Stromal cell of bone marrow (primary cell): ENCODE results near the gene EXOSC2.

Source experiments
- DNase-seq: peaks from one replicate; pipeline ENCODE4 v3.0.0-alpha.2; 2012; ENCODE audit warnings: low read depth

EXOSC2 gene

DNA sequence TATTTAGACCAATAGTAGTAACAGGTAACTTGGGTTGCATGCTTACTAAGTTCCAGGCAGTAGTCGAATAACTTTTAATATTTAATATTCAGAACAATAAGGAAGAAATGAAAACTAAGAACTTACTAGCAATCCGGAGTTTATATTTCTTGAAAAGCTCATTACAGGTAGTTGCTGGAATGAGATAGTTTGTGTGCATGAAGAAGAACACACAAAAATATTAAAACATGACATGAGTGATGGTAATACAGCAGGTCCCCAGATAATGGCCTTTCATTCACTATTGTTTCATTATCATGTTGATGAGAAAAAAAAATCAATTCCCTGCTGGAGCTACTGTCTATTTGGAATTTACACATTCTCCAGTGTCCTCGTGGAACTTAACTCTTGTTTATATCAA is 44.7 kb downstream of the EXOSC2 start:
- DNase-seq = no peak

- DNase-seq = no peak
These were observed 45.5 kb downstream of the EXOSC2 start for GRCh38 chr9:130739081-130739480.

DNA sequence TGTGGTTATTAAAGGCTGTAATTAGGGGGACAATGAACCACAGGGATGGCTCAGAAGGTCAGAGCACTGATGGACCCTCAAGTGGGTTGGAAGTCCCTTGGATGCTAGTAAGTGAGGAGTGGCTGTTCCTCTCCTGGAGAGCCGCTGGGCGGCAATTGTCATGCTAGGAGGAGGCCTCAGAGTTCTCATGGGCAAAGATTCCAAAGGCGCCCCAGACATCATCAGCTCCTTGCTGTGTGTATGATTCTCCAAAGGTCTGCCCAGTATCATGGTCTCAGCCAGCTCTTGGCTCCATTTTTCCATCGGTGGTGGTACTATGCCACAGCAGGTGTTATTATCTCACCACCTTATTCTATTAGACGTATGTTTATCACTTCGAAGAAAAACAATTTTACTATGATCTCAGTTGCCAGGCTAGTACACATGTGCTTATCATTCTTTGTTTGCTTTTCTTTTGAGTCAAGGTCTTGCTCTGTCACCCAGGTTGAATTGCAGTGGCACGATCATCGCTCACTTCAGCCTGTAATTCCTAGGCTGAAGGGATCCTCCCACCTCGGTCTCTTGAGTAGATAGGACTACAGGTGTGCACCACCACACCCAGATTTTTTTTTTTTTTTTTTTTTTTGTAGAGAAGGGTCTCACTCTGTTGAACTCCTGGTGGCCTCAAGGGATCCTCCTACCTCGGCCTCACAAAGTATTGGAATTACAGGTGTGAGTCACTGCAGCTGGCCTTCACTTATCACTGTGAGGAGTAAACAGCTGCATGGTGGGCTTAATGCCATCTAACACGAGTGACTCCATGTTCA is 46.8 kb downstream of the EXOSC2 start:
- no peak for DNase-seq

DNA sequence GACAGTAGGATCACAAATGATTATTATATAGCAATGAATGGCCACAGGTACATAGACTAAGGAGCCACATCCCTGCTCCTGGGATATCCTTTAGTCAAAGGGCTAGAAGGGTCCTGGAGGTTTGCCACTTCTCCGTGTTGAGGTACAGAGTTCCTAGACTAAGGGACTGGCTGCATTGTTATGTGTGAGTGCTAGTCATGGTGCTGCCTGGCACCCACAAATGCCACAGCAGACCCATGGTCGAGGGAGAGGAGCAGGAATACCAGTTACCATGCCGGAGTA is 47.4 kb downstream of the EXOSC2 start:
- DNase-seq = no peak

GRCh38 chr9:130741831-130742449 is 48.4 kb downstream of the EXOSC2 start:
- peak; percentile 38 for DNase-seq

DNA sequence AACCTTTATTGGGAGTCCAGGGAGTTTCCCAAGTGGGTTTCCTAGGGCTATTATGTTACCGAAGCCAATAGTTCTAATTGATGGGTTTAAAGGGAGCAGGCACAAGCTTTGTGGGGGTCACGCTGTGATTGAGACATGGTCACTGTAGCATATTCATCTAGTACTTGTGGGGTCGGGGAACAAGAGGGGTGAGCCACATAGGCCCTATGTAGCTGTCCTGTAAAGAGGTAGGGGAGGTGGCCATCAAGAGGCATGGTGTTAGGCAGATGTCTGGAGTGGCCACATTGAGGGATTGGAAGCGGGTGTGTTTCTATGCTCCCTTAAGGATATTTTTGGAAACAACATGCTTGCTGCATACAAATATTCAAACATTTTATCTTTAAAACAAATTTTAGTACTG is 50.1 kb downstream of the EXOSC2 start:
- DNase-seq = no peak

- DNase-seq = no peak
These were observed 51.7 kb downstream of the EXOSC2 start for GRCh38 chr9:130745210-130745800.

- DNase-seq = no peak
These were observed 52.2 kb downstream of the EXOSC2 start for GRCh38 chr9:130745829-130746228.

GRCh38 chr9:130746434-130747212 is 53.0 kb downstream of the EXOSC2 start:
- no peak for DNase-seq

- no peak for DNase-seq
These were observed 58.2 kb downstream of the EXOSC2 start for GRCh38 chr9:130751631-130752355.
